IPS-15b (cell line): ENCODE results near the gene FOXC1.
A peak's percentile ranks its signal among the peaks of the same experiment; 100 is the strongest.

Experiments
- H3K27me3 ChIP-seq: one replicate; pipeline ENCODE4 v1.6.1; 2013; ENCODE audit warnings: low read length; ENCODE audit not compliant: control insufficient read depth, insufficient read depth
- H3K36me3 ChIP-seq: one replicate; pipeline ENCODE4 v1.6.1; 2013; ENCODE audit warnings: low read length; ENCODE audit not compliant: control insufficient read depth, insufficient read depth
- H3K4me1 ChIP-seq: one replicate; pipeline ENCODE4 v1.6.1; 2013; ENCODE audit warnings: mild to moderate bottlenecking, low read length; ENCODE audit not compliant: control insufficient read depth, insufficient read depth
- H3K4me3 ChIP-seq: one replicate; pipeline ENCODE4 v1.5.1; 2013; ENCODE audit warnings: low read depth, low read length
- H3K9ac ChIP-seq: one replicate; pipeline ENCODE4 v1.6.1; 2013; ENCODE audit warnings: low read depth, mild to moderate bottlenecking, low read length
- H3K9me3 ChIP-seq: one replicate; pipeline ENCODE4 v1.6.1; 2013; ENCODE audit warnings: mild to moderate bottlenecking, low read length; ENCODE audit not compliant: control insufficient read depth, insufficient read depth

Gene FOXC1

GRCh38 chr6:1616701-1617463, 7.2 kb downstream of the FOXC1 start:
- Histone ChIP-seq H3K9ac (no peak overlapping the region), H3K36me3 (no peaks in the 10 kb centered on the region), H3K9me3 (no peaks in the 10 kb centered on the region), H3K4me3 (peak overlapping the region; percentile 10), H3K27me3 (peaks cover 98% of the 10 kb centered on the region), H3K4me1 (peaks cover 4% of the 10 kb centered on the region)

GRCh38 chr6:1617466-1618310, 8.0 kb downstream of the FOXC1 start:
- peaks cover 98% of the 10 kb centered on the region for H3K27me3 ChIP-seq
- H3K4me1 ChIP-seq: peaks cover 4% of the 10 kb centered on the region
- no peaks in the 10 kb centered on the region for H3K9me3 ChIP-seq
- H3K4me3 ChIP-seq: no peak overlapping the region
- no peaks in the 10 kb centered on the region for H3K36me3 ChIP-seq
- no peak overlapping the region for H3K9ac ChIP-seq

DNA sequence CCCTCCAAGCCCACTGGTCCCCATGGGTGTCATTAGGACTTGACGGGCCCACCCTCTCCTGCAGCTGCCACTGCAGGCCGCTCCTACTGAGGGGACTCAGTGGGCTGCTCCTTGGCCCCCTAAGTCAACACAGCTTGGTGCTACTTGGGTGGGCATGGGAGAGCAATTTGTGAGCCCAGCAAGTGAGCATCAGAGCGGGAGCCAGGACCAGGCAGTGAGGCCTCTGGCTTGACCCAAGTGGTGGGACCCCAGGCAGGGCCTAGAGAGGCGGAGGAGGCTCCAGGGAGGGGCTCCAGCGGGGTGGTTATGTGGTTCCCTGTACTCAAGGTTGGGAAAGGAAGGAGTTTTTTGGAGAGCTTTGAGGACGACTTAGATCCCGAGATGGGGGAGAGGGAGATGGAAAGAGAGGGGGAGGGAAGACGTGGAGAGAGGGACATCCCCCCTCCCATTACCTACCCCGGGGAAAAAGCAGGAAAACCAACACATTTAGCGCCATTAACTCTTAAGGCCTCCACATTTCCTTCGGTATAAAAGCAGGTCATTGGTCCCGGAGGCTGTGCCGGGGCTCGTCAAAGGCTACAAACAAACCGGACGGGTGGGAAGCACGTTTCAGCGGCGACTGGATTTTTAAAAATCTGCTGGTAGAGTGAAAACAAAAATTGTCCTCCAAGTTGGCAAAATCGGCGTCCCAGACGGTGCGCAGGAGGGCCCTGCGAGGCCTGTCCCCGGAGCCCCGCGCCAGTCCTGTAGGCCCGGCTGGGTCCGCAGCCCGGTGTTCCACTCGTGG, 8.8 kb downstream of the FOXC1 start:
- peak overlapping the region; percentile 8 for H3K4me3 ChIP-seq
- no peaks in the 10 kb centered on the region for H3K36me3 ChIP-seq
- H3K9me3 ChIP-seq: no peaks in the 10 kb centered on the region
- H3K27me3 ChIP-seq: peaks cover 98% of the 10 kb centered on the region
- peaks cover 4% of the 10 kb centered on the region for H3K4me1 ChIP-seq
- no peak overlapping the region for H3K9ac ChIP-seq

GRCh38 chr6:1619098-1619672, 9.5 kb downstream of the FOXC1 start:
- Histone ChIP-seq H3K36me3 (no peaks in the 10 kb centered on the region), H3K9me3 (no peaks in the 10 kb centered on the region), H3K4me1 (peaks cover 4% of the 10 kb centered on the region), H3K9ac (no peak overlapping the region), H3K4me3 (peak overlapping the region; percentile 41), H3K27me3 (peaks cover 98% of the 10 kb centered on the region)

- Histone ChIP-seq H3K4me1 (peaks cover 4% of the 10 kb centered on the region), H3K9ac (no peak overlapping the region), H3K27me3 (peaks cover 99% of the 10 kb centered on the region), H3K9me3 (no peaks in the 10 kb centered on the region), H3K36me3 (no peaks in the 10 kb centered on the region), H3K4me3 (peak overlapping the region; percentile 41)
Measured at GRCh38 chr6:1619673-1620503, 10.2 kb downstream of the FOXC1 start.

DNA sequence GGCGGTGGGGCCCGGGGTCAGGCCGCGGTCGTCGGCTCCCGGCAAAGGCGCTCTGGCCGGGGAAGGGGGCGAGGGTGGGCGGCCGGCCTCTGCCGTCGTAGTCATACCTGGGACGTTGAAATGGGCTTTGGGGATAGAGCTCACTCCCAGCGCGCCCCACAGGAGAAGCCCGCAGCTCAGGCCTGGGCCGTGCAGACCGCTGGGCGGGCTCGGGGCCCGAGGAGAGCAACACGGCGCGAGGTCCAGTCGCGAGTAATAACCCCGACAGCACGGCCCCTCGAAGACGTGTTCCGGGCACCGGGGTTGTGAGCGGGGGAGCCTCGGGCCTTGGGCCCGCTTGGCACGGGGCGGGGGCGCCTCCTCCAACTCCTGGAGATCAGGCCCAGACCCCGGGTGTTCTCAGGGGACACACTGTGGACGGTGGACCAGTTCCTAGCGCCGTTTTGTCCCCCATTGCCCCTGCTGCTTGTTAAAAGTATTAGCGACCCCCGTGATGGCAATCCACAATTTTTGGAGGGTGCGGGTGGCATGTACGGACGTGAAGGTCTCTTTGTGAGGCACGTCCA, 10.9 kb downstream of the FOXC1 start:
- Histone ChIP-seq H3K9me3 (no peaks in the 10 kb centered on the region), H3K36me3 (no peaks in the 10 kb centered on the region), H3K4me3 (peak overlapping the region; percentile 41), H3K9ac (no peak overlapping the region), H3K27me3 (peaks cover 99% of the 10 kb centered on the region), H3K4me1 (peaks cover 4% of the 10 kb centered on the region)

- peaks cover 99% of the 10 kb centered on the region for H3K27me3 ChIP-seq
- no peaks in the 10 kb centered on the region for H3K36me3 ChIP-seq
- no peak overlapping the region for H3K9ac ChIP-seq
- no peaks in the 10 kb centered on the region for H3K9me3 ChIP-seq
- H3K4me1 ChIP-seq: peaks cover 4% of the 10 kb centered on the region
- H3K4me3 ChIP-seq: peak overlapping the region; percentile 41
Measured at GRCh38 chr6:1621070-1621701, 11.5 kb downstream of the FOXC1 start.

DNA sequence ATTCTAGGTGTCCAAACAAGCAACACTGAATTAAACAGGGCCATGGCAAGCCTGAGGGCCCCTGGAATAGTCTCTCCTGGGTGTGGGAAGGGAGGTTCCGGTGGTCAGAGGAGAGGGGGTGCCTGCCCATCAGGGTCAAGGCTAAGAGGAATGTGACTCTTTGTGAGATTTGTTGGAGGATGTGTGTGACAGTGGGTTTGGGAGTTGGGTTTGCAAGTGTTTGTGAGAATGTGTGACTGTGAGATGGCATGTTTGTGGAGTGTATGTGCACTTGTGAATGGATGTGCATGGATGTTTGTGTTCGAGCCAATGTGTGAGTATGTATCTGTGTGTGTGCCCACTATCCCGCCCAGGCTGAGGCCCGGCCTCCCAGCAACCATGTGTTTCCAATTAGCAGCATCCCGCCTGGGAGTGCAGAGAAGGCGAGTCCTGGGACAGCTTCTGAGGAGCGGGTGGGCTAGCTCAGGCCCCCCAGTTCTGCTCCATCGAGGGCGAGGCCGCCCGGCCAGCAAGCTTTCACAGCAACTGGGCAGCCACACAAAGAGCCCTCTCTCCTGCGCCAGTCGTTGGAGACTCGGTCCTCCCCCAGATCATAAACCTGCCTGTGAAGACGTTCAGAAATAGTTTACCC, 12.6 kb downstream of the FOXC1 start:
- Histone ChIP-seq H3K27me3 (peaks cover 99% of the 10 kb centered on the region), H3K9me3 (no peaks in the 10 kb centered on the region), H3K4me3 (no peak overlapping the region), H3K4me1 (peaks cover 4% of the 10 kb centered on the region), H3K9ac (no peak overlapping the region), H3K36me3 (no peaks in the 10 kb centered on the region)

DNA sequence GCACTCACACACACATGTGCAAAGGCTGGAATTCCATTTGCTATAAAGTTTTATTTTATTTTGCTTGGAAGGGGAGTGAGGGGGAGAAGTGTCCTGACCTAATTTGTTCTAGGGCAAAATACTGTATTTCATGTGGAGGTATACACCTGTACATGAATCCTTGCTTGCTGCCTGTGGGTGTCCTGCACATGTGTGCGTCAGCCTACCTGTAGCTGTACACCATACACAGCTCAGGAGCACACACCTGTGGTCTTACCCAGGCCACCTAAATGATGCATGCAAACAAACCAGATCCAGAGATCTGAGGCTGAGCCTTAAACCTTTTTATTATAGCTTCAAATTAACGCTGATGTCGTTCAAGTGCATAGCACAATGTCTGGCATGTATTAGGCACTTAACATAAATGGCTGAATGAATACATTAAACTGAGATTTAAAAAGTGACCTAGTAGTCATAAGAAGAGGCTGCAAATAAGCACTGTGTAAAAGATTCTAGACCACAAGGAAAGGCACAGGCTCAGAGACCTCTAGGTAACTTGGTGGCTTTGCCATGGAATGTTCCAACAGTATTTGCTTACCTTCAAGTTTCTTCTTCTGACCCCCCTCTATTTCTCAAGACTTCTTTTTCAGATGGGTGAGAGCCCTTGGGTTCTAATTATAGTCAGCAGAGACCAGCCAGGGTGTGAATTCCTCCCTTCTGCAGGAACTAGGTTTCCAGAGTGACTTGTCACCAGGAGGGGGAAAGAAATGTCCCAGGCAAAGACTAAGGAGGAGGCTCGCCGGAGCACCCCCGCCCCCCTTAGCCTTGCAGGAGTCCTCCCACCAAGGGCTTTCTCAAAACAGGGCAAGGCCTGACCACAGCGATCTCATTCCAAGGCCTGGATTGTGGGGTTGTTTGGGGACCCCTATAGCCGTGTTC, 13.4 kb downstream of the FOXC1 start:
- no peaks in the 10 kb centered on the region for H3K4me1 ChIP-seq
- no peaks in the 10 kb centered on the region for H3K36me3 ChIP-seq
- no peaks in the 10 kb centered on the region for H3K9me3 ChIP-seq
- H3K9ac ChIP-seq: no peak overlapping the region
- H3K4me3 ChIP-seq: peak overlapping the region; percentile 8
- peaks cover 99% of the 10 kb centered on the region for H3K27me3 ChIP-seq
